ENCODE data around the gene TGFBR2.
"Not testable (repeated sequence)": the region's sequence is repeated elsewhere in the genome, so short reads cannot be mapped to it uniquely, and the experiment has no call there.

TGFBR2 gene

DNA sequence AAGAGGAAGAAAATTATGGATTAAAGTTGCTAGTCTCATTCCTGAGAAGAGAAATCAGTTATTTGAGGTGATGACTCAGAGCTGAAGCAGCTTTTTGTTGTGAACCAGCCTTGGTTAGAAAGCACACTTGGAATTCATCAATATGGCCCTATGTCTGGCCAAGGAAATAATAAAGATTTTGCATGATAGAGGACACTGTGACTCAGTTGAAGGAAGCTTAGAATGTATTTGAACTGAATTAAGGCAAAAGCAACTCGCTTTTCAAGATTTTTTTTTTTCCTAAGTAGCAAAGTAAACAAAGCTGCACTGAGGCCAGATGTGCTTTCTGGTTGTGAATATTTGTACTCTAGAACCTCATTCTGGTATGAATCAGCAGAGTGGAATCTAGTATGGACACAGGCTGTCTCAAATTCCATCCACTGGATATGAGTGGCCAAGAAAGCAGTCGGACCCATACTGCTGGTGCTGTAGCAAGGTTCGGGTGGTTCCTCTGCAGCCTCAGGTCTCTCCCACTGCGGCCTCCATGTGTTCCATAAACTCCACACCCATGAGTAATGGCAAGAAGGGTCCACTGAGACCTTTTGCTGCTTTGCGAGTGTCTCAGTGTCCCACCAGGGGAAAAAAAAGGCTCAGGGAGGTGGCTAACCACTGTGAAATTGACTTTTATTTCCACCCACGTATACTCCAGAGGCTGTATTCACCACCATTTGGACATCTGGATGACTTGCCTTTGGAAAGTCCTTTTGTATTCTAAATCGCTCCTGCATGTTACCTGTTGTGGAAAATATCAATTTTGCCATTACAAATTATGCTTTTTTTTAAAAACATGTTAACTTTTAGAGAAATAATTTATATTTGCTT lies 53.1 kb downstream of the TGFBR2 start:
- no peak for DNase-seq

DNA sequence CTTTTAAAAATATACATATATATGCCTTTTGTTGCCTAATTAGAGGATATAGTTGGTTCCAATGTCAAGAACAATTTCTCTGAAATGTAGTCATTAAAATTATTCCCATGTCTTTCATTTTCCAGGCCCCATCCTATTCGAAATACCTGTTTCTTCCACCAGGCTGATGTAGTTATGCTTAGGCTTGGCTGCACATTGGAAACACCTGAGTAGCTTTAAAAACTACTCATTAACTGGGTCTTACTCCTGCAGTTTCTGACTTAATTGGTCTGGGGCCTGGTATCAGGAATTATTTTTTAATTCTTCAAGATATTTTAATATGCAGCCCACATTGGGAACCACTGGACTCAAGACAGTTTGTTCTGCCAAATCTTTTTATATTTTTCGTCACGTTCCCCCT lies 53.7 kb downstream of the TGFBR2 start:
- DNase-seq: no peak

DNA sequence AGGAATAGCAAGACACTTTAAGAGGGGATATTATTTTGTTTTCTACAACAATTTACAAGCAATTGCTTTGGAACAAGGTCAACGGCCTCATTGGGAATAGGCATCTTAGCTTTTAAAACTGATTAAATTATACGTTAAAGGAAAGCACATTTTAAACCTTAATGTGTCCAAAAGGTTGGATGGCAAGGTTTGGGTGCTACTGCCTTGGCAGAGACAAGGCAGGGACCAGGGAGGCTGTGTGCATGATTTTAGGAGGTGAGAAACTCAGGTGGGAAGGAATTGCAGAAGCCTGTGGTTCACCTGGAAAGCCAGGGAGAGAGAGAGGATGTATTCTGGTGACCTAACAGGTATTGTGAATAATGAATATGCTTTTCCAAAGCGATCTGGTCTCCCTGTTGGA lies 54.3 kb downstream of the TGFBR2 start:
- no peak for DNase-seq

DNA sequence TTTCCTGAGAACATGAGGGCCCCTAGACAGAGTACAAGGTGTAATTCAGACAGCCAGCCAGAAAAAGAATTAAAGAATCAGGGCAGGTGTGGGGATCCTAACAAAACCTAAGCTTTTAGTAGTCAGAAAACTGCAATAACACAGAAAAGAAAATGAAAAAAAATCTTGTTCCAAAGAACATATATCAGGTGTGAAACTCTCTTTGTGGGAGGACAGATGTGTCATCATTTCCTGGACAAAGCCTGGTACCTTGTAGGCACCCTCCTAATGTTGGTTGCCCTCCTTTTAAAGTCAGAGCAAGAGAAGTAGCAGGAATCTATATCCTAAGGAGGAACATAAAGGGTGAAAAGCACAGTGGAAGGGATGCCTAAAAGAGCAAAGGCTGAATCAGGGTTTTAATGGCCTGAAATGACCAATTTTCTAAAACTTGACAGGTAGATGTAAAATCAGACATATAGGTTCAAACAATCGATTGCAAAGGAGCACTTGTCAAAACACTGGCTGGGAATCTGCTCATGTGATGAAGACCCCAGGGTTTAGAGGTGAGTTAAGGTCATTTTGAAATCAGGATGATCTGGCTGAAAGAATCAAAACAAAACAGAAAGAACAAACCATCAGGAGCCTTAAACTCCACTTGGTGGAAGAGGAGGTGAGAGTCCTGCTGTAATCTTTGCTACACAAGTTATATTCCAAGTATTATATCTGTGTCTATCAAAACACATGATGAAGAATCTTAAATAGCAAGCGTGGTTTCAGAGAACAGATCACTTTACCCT lies 54.9 kb downstream of the TGFBR2 start:
- DNase-seq: no peak

DNA sequence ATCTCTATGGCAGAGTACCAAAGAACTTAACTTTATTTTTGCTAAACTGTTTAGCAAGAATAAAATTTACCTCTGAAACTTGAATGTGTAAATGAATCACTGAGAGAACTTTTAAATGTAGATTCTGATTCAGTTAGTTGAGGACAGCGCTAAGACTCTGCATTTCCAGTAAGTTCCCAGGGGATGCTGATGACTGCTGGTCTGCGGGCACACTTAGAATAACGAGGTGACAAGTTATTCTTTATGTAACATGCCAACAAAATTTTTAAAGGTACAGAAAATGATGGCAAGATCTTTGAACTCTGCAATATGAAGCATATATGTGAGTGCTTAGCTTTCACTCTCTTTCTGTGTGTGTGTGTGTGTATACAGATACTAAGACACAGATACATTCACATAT lies 56.4 kb downstream of the TGFBR2 start:
- no peak for DNase-seq

DNA sequence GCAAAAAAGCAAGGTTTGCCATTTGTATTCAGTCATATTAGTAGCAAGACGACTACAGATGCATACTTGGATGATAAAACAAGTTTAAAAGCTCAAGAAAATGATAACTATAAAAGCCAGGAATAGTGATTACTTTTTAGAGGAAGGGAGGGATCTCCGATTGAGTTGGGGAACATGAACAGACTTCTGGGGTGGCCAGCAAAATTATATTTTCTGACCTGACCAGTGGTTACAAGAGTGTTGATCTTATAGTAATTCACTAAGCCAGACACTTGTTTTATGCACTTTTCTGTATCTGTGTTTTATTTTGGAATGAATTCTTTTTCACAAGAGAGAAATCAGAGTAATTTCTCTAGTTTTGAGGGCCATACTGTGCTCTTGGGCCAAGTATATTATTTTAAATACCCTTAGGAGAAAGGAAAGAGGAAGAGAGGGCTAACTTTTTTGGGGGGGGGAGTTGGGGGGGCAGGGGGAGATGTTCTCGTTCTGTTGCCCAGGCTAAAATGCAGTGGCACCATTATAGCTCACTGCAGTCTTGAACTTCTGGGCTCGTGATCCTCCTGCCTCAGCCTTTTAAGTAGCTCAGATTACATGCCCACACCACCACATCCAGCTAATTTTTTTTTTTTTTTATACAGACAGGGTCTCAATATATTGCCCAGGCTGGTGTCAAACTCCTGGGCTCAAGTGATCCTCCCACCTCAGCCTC lies 57.3 kb downstream of the TGFBR2 start:
- DNase-seq: no peak

DNA sequence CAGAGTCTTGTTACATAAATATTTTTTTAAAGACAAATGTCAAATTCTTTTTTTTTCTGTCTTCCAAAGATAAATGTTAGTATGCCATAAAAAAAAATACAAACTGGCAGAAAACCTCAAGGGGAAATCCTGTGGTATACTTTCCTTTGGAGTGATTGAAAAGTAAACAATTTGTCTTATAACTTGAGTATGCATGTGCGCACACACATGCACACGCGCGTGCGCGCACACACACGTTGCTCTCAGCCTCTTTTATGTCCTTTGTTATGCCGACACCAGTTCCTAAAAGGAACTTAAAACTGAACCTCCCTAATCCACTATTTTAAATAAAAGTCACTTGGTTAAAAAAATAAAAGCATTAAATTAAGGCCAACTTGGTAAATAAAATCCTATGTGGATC lies 58.1 kb downstream of the TGFBR2 start:
- DNase-seq: no peak

DNA sequence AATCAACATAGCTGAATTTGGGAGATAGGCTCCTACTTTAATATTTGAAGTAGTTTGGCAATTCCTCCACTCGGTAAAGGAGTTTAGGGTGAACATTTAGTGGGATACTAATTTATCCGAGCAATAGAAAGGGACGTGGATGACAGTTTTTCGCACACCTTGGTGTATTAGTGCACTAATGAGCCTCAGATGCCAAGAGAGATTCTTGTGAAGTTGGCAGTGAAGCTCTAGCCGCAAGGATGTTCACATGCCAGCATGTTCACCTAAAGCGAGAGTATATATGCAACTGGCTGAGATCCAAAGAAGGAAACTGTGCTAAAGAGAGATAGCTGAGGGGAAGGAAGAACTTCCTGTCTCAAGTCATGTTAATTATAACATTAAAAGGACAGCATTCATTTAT lies 58.5 kb downstream of the TGFBR2 start:
- no peak for DNase-seq

DNA sequence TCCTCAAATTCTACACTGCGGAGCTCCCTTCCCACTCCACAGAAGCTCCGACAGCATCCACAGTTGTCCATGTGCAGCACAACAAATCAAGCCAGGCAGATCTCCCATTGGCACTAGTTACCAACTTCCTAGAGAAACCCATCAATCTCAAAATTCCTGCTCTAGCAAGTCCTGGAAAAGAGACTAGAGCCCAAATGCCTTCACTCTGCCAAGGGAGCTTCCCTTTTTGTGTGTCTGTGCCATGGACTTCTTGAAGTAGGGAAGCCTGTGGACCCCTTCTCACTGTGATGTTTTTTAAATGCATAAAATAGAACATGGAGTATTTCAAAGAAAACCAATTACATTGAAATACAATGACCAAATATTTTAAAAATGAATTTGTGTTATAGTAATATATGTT lies 59.1 kb downstream of the TGFBR2 start:
- no peak for DNase-seq

DNA sequence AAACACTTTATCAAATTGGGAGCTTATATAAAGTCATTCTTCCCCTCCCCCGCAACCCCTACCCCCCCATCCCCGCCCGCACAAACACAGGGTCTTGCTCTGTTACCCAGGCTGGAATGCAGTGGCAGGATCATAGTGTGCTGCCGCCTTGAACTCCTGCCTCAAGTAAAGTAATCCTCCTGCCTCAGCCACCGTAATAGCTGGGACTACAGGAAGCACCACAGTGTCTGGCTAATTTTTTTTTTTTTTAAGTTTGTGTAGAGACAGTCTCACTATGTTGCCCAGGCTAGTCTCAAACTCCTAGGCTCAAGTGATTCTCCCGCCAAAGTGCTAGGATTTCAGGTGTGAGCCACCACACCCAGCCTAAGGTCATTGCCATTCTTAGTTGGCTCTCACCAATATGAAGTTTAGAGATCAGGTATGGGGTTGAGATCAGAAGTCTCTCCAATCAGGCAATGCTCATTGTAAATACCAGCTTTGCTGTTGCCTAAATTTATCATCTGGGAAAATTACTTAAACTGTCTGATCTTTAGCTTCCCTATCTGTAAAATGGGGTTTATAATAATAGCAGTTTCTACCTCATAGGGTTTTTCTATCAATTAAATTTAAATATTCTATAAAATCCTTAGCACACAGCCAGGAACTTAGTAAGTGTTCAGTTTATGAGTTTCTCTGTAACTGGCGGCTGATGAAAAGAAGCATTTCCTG lies 60.3 kb downstream of the TGFBR2 start:
- DNase-seq: no peak

DNA sequence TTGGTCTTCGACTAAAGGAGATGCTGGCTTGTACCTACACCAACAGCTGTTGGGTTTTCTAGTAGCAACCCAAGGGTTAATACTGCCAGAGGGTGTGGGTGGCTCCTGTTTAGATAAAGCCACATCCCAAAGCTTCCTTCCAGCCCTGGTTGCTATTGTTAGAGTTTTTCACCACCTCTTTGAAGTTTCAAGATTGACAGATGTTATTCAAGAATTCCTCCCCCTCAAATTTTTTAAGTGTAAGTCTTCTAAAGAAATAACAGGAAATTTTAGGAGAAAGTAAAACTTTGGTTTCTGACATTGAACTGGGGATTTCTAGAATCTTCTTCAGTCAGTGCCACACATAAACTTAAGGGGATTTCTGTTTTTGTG lies 60.9 kb downstream of the TGFBR2 start:
- no peak for DNase-seq

DNA sequence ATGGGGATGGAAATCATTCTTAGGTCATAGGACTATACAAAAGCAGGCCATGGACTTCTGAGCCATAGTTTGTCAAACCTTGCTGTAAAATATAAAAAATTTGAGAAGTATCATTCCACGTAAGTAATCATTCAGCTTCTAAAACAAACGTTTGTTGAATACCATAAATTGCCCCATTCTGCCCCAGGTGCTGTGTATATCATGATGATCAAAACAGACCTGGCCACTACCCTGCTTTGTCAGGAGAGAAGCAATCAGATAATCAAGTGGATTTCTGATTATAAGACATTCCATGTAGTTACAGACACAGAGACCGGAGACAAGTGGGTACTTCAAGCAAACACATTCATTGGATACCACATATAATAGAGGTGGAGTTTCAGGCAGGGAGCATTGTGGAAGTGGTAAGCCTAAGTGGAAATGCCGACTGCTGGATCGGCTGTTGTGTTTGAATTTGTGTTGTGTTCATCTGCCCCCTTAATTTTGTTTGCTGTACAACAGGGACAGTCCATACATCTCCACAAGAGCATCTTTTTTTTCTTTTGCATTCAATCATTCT lies 61.7 kb downstream of the TGFBR2 start:
- DNase-seq: no peak

DNA sequence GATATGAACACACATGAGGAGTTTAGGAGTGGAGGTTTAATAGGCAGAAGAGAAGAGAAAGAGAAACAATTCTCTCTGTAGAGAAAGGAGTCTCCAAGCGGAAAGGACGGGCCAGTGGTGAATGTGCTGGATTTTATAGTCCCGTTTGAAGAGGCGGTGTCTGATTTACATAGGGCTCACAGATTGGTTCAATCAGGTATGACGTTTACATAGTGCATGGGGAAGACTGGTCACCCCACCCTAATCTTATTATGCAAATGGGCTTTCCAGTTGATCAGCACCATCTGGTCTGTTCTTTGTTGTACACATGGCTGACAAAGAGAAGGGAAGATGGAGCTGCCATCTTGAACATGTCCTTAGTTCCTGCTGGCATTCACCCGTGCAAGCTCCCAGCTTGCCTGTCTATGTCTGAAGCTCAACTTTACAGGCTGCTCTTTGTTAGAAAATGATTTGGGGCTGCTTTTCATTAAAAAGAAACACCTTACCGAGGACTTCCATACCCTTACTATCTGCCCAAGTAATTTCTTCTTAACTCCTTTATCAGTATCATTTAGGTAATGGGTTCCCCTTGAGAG lies 63.0 kb downstream of the TGFBR2 start:
- not testable (repeated sequence) for DNase-seq

DNA sequence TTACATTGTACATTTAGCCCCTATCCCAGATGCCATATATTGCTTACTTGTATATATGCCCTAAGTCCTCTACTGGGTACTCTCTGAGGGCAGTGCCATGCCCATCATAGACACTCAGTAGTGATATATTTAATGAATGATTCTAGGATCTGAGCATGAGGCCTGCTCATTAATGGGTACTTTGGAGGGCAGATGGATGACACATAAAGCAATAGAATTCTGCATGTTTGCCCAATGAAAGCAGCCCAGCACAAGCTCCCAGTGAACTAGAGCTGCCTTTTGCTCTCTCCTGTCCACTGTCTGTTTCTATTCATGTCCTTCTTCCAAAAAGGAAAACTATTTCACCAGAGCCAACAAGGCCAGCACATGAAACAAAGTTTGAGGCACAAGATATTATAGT lies 63.9 kb downstream of the TGFBR2 start:
- no peak for DNase-seq

DNA sequence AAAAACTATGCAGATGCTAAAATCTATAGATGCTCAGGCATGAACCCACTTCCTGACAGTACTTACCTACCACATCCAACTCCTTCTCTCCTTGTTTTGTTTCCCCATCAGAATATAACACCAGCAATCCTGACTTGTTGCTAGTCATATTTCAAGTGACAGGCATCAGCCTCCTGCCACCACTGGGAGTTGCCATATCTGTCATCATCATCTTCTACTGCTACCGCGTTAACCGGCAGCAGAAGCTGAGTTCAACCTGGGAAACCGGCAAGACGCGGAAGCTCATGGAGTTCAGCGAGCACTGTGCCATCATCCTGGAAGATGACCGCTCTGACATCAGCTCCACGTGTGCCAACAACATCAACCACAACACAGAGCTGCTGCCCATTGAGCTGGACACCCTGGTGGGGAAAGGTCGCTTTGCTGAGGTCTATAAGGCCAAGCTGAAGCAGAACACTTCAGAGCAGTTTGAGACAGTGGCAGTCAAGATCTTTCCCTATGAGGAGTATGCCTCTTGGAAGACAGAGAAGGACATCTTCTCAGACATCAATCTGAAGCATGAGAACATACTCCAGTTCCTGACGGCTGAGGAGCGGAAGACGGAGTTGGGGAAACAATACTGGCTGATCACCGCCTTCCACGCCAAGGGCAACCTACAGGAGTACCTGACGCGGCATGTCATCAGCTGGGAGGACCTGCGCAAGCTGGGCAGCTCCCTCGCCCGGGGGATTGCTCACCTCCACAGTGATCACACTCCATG lies 65.3 kb downstream of the TGFBR2 start:
- no peak for DNase-seq

DNA sequence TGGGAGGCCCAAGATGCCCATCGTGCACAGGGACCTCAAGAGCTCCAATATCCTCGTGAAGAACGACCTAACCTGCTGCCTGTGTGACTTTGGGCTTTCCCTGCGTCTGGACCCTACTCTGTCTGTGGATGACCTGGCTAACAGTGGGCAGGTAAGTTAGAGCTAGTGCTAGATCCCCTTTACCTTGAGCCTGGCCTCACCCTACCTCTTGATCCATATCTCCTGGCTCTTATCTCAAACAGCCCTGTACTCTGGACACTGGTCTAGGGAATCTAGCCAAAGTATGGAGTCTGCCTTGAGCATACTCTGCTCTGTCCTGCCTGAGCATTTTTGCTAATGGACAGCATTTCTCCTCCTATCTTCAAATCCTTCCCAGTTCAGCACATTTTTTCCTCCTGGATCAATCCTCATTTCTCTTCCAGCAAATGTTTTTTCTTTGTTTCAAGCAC lies 65.9 kb downstream of the TGFBR2 start:
- no peak for DNase-seq

DNA sequence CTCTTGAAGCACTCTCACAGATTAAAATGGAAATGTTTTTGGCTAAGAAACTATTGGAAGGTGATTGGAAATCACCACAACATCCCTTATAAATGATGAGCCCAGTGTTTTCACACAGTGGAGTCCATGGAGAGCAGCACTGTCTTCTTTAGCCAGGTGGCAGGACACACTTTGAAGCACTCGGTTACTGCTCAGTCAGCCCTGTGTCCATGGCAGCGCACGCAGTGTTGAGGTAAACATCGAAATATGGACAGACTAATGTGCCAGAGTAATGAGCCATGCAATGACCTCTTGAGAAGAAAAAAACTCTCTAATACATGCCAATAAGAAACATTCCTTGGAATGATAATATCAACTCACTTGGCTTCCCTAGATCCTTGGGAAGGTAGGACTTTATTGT lies 66.6 kb downstream of the TGFBR2 start:
- no peak for DNase-seq

DNA sequence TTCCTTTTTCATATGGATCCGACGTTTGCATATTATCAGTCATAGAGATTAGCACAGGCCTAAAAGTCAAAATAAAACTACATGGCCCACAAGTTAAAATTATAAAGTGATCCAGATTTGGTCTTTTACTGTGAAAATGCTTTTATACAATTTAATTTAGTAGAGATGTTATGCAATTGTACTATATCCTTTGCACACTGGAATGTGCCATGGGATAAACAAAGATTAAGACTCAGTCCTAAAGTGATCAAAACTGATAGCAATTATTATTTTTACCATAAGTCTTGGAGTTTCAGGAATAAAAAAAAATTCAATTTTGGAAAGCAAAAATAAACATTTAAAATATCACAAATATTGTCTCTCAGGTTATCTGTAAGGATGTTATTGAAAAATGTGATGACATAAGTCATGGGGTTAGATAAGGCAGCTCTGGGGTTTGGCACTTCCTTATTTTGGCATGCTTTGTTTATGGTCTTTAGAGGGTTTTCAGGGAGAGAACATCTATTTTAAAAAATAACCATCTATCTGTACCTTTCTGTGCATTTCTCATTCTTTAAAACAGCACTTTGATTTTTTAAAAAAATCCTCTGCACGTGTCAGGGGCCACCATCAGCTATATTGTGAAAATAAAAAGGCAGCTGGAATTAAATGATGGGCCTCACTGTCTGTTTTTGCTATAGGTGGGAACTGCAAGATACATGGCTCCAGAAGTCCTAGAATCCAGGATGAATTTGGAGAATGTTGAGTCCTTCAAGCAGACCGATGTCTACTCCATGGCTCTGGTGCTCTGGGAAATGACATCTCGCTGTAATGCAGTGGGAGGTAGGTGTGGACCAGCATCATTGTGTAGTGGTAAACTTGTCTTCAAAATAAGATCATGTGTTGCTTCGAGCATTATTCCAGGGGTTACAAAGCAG lies 67.3 kb downstream of the TGFBR2 start:
- DNase-seq: no peak

DNA sequence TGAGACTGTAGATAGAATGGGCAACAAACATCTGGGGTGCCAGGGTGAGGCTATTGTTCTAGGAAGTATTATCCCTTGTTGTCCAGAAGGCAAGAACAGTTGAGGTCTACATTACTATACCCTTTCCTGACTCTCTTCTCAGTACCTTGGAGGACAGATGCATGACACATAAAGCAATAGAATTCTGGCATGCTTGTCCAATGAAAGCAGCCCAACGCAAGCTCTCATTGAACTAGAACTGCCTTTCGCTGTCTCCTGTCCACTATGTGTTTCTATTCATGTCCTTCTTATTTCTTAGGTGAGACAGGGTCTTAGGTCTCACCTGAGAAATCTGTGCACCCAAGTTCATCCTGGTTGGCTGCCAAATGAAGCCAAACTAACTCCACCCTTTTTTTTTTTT lies 68.6 kb downstream of the TGFBR2 start:
- no peak for DNase-seq

DNA sequence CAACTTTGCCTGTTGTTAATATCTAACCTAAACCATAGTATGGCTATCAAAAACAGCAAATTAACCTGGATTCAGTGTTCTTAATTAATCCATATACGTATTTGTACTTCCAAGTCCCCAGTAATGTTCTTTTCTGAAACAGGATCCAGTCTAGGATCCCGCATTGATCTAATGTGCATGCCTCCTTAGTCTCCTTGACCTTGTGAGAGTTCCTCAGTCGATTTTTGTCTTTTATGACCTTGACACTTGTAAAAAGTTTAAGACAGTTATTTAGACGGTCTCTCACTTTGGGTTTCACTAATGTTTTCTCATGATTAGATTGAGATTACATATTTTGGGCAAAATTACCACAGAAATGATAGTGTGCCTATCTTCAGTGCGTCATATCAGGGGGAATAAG lies 69.4 kb downstream of the TGFBR2 start:
- DNase-seq: no peak
